Hepatocyte (in vitro differentiated cells): ENCODE measurements around the gene HERC6.
"Not testable (repeated sequence)": the region's sequence is repeated elsewhere in the genome, so short reads cannot be mapped to it uniquely, and the experiment has no call there.

ENCODE experiments used
- EZH2 ChIP-seq: fragments of 200-600 bp; sonication (generic); IDR thresholded peaks from 2 replicates; pipeline ENCODE4 v1.6.1; 2016; ENCODE audit warnings: antibody characterized with exemption, mild to moderate bottlenecking, borderline replicate concordance
- TF ChIP-seq, protein P1 (sequence below): fragments of 200-600 bp; sonication (generic); IDR thresholded peaks from 2 replicates; pipeline ENCODE4 v1.5.1; 2016; ENCODE audit warnings: antibody characterized with exemption, mild to moderate bottlenecking; ENCODE audit not compliant: poor library complexity

DNA sequence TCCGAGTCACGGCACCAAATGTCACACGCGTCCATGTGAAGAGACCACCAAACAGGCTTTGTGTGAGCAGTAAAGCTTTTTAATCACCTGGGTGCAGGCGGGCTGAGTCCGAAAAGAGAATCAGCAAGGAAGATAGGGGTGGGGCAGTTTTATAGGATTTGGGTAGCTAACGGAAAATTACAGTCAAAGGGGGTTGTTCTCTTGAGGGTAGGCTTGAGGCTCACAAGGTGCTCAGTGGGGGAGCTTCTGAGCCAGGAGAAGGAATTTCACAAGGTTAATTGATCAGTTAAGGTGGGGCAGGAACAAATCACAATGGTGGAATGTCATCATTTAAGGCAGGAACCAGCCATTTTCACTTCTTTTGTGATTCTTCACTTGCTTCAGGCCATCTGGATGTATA lies 29.9 kb upstream of the HERC6 start:
- TF ChIP-seq, protein P1, sequence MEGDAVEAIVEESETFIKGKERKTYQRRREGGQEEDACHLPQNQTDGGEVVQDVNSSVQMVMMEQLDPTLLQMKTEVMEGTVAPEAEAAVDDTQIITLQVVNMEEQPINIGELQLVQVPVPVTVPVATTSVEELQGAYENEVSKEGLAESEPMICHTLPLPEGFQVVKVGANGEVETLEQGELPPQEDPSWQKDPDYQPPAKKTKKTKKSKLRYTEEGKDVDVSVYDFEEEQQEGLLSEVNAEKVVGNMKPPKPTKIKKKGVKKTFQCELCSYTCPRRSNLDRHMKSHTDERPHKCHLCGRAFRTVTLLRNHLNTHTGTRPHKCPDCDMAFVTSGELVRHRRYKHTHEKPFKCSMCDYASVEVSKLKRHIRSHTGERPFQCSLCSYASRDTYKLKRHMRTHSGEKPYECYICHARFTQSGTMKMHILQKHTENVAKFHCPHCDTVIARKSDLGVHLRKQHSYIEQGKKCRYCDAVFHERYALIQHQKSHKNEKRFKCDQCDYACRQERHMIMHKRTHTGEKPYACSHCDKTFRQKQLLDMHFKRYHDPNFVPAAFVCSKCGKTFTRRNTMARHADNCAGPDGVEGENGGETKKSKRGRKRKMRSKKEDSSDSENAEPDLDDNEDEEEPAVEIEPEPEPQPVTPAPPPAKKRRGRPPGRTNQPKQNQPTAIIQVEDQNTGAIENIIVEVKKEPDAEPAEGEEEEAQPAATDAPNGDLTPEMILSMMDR = not testable (repeated sequence)
- TF ChIP-seq EZH2 = not testable (repeated sequence)
